ENCODE data around the gene NAA35. TPM values are rescaled to one million over a fixed set of nuclear protein-coding genes. Genes with fewer than 3 reads are reported as not detected.

NAA35 gene
- total RNA-seq, 1 experiment from 2014 or later: 33.6 TPM

DNA sequence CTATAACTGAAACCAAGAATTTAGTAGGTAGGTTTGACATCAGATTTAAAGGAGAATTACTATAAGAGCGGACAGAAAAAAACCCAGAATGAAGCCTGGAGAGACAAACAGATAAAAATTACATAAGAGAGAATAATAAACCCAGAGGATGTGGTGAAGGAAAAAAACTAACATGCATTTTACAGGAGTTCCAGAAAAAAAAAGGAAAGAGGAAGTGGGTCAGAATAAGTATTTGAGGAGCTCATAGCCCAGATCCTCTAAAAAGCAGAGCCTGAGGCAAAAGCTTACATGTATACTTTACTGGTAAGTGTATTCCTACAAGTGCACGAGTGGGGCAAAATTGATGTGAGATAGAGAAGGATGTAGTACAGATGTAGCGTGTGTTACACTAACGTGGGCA, 43.1 kb upstream of the NAA35 start:
- H3K4me3 ChIP-seq: no peak overlapping the region
- no peak for DNase-seq
- ChIA-PET POLR2A (ENCODE audit: unreplicated experiment) (no interaction called here), CTCF (no interaction called here)
- H3K4me2 ChIP-seq: no peak overlapping the region
- no peaks in the 10 kb centered on the region for H3K9me2 ChIP-seq (ENCODE audit: insufficient read depth)
- H3K27ac ChIP-seq: no peak overlapping the region
- H2AFZ ChIP-seq: no peak overlapping the region
- no peaks in the 10 kb centered on the region for H4K20me1 ChIP-seq (ENCODE audit: insufficient read depth)
- TF ChIP-seq, protein P1, sequence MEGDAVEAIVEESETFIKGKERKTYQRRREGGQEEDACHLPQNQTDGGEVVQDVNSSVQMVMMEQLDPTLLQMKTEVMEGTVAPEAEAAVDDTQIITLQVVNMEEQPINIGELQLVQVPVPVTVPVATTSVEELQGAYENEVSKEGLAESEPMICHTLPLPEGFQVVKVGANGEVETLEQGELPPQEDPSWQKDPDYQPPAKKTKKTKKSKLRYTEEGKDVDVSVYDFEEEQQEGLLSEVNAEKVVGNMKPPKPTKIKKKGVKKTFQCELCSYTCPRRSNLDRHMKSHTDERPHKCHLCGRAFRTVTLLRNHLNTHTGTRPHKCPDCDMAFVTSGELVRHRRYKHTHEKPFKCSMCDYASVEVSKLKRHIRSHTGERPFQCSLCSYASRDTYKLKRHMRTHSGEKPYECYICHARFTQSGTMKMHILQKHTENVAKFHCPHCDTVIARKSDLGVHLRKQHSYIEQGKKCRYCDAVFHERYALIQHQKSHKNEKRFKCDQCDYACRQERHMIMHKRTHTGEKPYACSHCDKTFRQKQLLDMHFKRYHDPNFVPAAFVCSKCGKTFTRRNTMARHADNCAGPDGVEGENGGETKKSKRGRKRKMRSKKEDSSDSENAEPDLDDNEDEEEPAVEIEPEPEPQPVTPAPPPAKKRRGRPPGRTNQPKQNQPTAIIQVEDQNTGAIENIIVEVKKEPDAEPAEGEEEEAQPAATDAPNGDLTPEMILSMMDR (conservative IDR thresholded peaks at IDR 0.05): no peak
- TF ChIP-seq EZH2 (IDR thresholded peaks at IDR 0.05; ENCODE audit: low read depth): no peak
- no peaks in the 10 kb centered on the region for H3K9me3 ChIP-seq (ENCODE audit: insufficient read depth, low read depth)
- H3F3A ChIP-seq (ENCODE audit: insufficient read depth, low read depth): no peaks in the 10 kb centered on the region
- H3K4me1 ChIP-seq (replicated peaks; ENCODE audit: insufficient read depth): no peaks in the 10 kb centered on the region
- intact Hi-C loops (cut with micrococcal nuclease; ENCODE audit: unreplicated experiment): no loop called here
- H3K27me3 ChIP-seq (ENCODE audit: insufficient read depth, low read depth): no peaks in the 10 kb centered on the region
- H3K79me2 ChIP-seq (ENCODE audit: low read depth): no peaks in the 10 kb centered on the region
- BruUV-seq (replicated peaks): no TSS peak
- no peaks in the 10 kb centered on the region for H3K36me3 ChIP-seq (ENCODE audit: low read depth)

DNA sequence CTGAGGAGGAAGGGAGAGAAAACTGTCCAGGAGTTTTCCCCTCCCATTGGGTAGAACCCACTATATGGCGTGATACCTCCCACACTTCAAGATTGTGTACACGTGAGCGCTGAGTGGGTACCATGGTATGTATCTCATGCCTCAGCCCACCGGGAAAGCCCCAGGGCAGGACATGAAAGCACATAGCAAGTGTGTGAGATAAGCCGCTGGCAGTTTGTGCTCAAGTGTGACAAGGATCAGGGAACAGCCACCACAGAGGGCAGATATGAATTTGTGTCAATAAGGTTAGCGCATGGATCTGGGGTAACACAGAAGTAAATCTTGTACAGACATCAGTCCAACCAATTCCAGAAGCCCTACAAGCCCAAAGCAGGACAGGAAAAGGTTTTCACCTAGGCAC, 42.6 kb upstream of the NAA35 start:
- H4K20me1 ChIP-seq (ENCODE audit: insufficient read depth): no peaks in the 10 kb centered on the region
- H3K36me3 ChIP-seq (ENCODE audit: low read depth): no peaks in the 10 kb centered on the region
- no peak for DNase-seq
- no peaks in the 10 kb centered on the region for H3K4me1 ChIP-seq (replicated peaks; ENCODE audit: insufficient read depth)
- CTCF ChIA-PET: no interaction called here
- intact Hi-C loops (cut with micrococcal nuclease; ENCODE audit: unreplicated experiment): no loop called here
- no peaks in the 10 kb centered on the region for H3F3A ChIP-seq (ENCODE audit: insufficient read depth, low read depth)
- no peaks in the 10 kb centered on the region for H3K9me3 ChIP-seq (ENCODE audit: insufficient read depth, low read depth)
- no peak for TF ChIP-seq EZH2 (IDR thresholded peaks at IDR 0.05; ENCODE audit: low read depth)
- H3K27ac ChIP-seq: no peak overlapping the region
- H3K9me2 ChIP-seq (ENCODE audit: insufficient read depth): no peaks in the 10 kb centered on the region
- H3K4me3 ChIP-seq: no peak overlapping the region
- no peak overlapping the region for H2AFZ ChIP-seq
- H3K27me3 ChIP-seq (ENCODE audit: insufficient read depth, low read depth): no peaks in the 10 kb centered on the region
- no TSS peak for BruUV-seq (replicated peaks)
- POLR2A ChIA-PET (ENCODE audit: unreplicated experiment): no interaction called here
- no peaks in the 10 kb centered on the region for H3K79me2 ChIP-seq (ENCODE audit: low read depth)
- H3K4me2 ChIP-seq: no peak overlapping the region

DNA sequence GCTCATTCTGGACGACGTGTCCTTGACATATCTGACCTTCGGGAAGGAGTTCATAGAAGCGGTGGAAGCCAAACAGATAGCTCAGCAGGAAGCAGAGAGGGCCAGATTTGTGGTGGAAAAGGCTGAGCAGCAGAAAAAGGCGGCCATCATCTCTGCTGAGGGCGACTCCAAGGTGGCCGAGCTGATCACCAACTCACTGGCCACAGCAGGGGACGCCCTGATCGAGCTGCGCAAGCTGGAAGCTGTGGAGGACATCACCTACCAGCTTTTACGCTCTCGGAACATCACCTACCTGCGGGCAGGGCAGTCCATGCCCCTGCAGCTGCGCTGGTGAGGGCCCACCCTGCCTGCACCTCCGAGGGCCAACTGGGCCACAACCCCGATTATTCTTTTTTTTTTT, 41.6 kb upstream of the NAA35 start:
- no peak overlapping the region for H3K27ac ChIP-seq
- H4K20me1 ChIP-seq (ENCODE audit: insufficient read depth): no peaks in the 10 kb centered on the region
- no peaks in the 10 kb centered on the region for H3K4me1 ChIP-seq (replicated peaks; ENCODE audit: insufficient read depth)
- no peaks in the 10 kb centered on the region for H3K27me3 ChIP-seq (ENCODE audit: insufficient read depth, low read depth)
- ChIA-PET CTCF (no interaction called here), POLR2A (ENCODE audit: unreplicated experiment) (no interaction called here)
- no peak for DNase-seq
- no peaks in the 10 kb centered on the region for H3K9me3 ChIP-seq (ENCODE audit: insufficient read depth, low read depth)
- no peak overlapping the region for H3K4me3 ChIP-seq
- H3K4me2 ChIP-seq: no peak overlapping the region
- no peaks in the 10 kb centered on the region for H3F3A ChIP-seq (ENCODE audit: insufficient read depth, low read depth)
- H3K36me3 ChIP-seq (ENCODE audit: low read depth): no peaks in the 10 kb centered on the region
- no peaks in the 10 kb centered on the region for H3K9me2 ChIP-seq (ENCODE audit: insufficient read depth)
- no peaks in the 10 kb centered on the region for H3K79me2 ChIP-seq (ENCODE audit: low read depth)
- H2AFZ ChIP-seq: no peak overlapping the region
- BruUV-seq (replicated peaks): no TSS peak
- TF ChIP-seq EZH2 (IDR thresholded peaks at IDR 0.05; ENCODE audit: low read depth): no peak
- TF ChIP-seq, protein P1 (conservative IDR thresholded peaks at IDR 0.05): no peak
- intact Hi-C loops (cut with micrococcal nuclease; ENCODE audit: unreplicated experiment): no loop called here

- peak in 1 of 2 experiments; percentile 54 for DNase-seq
- no peaks in the 10 kb centered on the region for H3K9me2 ChIP-seq (ENCODE audit: insufficient read depth)
- H3K27me3 ChIP-seq (ENCODE audit: insufficient read depth, low read depth): no peaks in the 10 kb centered on the region
- CTCF ChIA-PET: interaction anchor here (0.7 kb wide), 2 partner anchors 408 to 503 kb away, joined by 3 to 4 read pairs; no protein-coding TSS in a partner anchor
- H3K4me1 ChIP-seq (replicated peaks; ENCODE audit: insufficient read depth): no peaks in the 10 kb centered on the region
- no peaks in the 10 kb centered on the region for H3K79me2 ChIP-seq (ENCODE audit: low read depth)
- H2AFZ ChIP-seq: no peak overlapping the region
- H3K4me2 ChIP-seq: no peak overlapping the region
- POLR2A ChIA-PET (ENCODE audit: unreplicated experiment): no interaction called here
- H3K27ac ChIP-seq: no peak overlapping the region
- TF ChIP-seq, protein P1 (conservative IDR thresholded peaks at IDR 0.05): peak; percentile 63
- no peak for TF ChIP-seq EZH2 (IDR thresholded peaks at IDR 0.05; ENCODE audit: low read depth)
- no TSS peak for BruUV-seq (replicated peaks)
- H3K9me3 ChIP-seq (ENCODE audit: insufficient read depth, low read depth): no peaks in the 10 kb centered on the region
- no peaks in the 10 kb centered on the region for H3K36me3 ChIP-seq (ENCODE audit: low read depth)
- intact Hi-C loops (cut with micrococcal nuclease; ENCODE audit: unreplicated experiment): loop anchor here (2.0 kb wide), 1 partner anchor 82 kb away; no protein-coding TSS in a partner anchor
- no peaks in the 10 kb centered on the region for H4K20me1 ChIP-seq (ENCODE audit: insufficient read depth)
- H3F3A ChIP-seq (ENCODE audit: insufficient read depth, low read depth): no peaks in the 10 kb centered on the region
- no peak overlapping the region for H3K4me3 ChIP-seq
Measured at GRCh38 chr9:85900504-85901201, 40.3 kb upstream of the NAA35 start.
